Spleen (tissue), 7 donors: ENCODE results near the gene SUCO.

ENCODE experiments used
- POLR2A ChIP-seq, 3 donors: fragments of 450-650 bp; IDR thresholded peaks; one replicate each; pipeline ENCODE4 v1.5.1; 2017; ENCODE audit warnings: antibody characterized with exemption in 3 of 3, mild to moderate bottlenecking in 1 of 3
- POLR2AphosphoS5 ChIP-seq, 3 donors: sonication (generic); formaldehyde crosslinking; IDR thresholded peaks; one replicate each; pipeline ENCODE4 v1.5.1; 2017; ENCODE audit warnings: antibody characterized with exemption in 3 of 3
- TF ChIP-seq, protein P1 (sequence below), 11 experiments: fragments of 200-600 bp in 7 of 11; fragments of 450-650 bp in 4 of 11; sonication (generic) in 4 of 11; IDR thresholded peaks in 8 of 11; conservative IDR thresholded peaks in 3 of 11; 1 replicate in 7 of 11; 2 replicates in 4 of 11; pipeline versions ENCODE4 v1.4.0 to v1.8.0; 2016 to 2021; ENCODE audit warnings: antibody characterized with exemption in 11 of 11, inconsistent platforms in 4 of 11, mild to moderate bottlenecking in 1 of 11
- donor health status: DM: no; HTN: no; CAD: no; lungs with moderate emphysema.
- donor health status: DM: no; HTN: no; CAD: no.
- donor health status: DM: no; HTN: no; CAD: no.

DNA sequence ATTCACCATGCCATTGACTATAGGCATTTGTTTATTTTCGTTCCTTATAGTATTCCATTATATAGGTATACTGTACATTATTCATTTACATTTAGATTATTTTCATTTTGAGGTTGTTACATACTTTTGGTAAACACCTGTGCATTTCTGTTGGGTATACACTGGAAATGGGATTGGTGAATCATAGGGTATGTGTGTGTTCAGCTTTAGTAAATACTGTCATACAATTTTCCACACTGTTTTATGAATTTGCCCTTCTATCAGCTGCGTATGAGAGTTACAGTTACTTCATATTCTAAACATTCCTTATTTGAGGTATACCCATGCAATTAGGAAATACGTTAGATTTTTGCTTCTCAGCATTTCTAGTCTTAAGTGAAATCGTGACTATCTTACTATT lies 70.9 kb downstream of the SUCO start:
- TF ChIP-seq POLR2AphosphoS5 (IDR thresholded peaks at IDR 0.05) (no peak), POLR2A (IDR thresholded peaks at IDR 0.05) (no peak)
- TF ChIP-seq, protein P1, sequence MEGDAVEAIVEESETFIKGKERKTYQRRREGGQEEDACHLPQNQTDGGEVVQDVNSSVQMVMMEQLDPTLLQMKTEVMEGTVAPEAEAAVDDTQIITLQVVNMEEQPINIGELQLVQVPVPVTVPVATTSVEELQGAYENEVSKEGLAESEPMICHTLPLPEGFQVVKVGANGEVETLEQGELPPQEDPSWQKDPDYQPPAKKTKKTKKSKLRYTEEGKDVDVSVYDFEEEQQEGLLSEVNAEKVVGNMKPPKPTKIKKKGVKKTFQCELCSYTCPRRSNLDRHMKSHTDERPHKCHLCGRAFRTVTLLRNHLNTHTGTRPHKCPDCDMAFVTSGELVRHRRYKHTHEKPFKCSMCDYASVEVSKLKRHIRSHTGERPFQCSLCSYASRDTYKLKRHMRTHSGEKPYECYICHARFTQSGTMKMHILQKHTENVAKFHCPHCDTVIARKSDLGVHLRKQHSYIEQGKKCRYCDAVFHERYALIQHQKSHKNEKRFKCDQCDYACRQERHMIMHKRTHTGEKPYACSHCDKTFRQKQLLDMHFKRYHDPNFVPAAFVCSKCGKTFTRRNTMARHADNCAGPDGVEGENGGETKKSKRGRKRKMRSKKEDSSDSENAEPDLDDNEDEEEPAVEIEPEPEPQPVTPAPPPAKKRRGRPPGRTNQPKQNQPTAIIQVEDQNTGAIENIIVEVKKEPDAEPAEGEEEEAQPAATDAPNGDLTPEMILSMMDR (IDR thresholded peaks at IDR 0.05 in 8 of 11, conservative IDR thresholded peaks at IDR 0.05 in 3 of 11): no peak
